HG03045 (cell line): ENCODE data around the gene PKP4.

ENCODE experiments used
- ATAC-seq: cut with Tn5 transposase; IDR thresholded peaks from one replicate; pipeline ENCODE4 v1.9.1; 2021; ENCODE audit warnings: mild to moderate bottlenecking, moderate library complexity; ENCODE audit not compliant: unreplicated experiment

Gene PKP4

GRCh38 chr2:158637357-158637756, 180.6 kb downstream of the PKP4 start:
- ATAC-seq = no peak

DNA sequence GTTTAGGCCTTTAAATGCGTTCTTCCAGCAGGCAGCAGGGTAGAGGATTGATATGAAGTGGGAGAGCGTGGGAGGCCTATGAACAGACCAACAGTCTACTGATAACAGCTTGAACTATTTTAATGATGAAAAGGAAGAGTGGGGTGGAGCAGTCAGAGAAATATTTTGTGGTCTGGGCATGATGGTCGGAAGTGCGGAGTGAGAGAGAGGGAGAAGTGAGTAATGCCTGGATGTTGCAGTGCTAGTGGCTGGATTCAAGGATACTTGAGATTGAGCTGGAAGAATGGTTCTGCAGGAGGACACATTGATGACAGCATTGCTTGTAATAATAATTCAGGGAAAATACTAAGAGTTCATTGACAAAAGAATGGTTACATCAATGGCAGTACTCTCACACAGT, 187.4 kb downstream of the PKP4 start:
- ATAC-seq = no peak

- no peak for ATAC-seq
Measured at GRCh38 chr2:158645299-158645698, 188.5 kb downstream of the PKP4 start.

- no peak for ATAC-seq
Measured at GRCh38 chr2:158647436-158648231, 190.9 kb downstream of the PKP4 start.

- ATAC-seq = no peak
Measured at GRCh38 chr2:158649846-158650245, 193.1 kb downstream of the PKP4 start.

DNA sequence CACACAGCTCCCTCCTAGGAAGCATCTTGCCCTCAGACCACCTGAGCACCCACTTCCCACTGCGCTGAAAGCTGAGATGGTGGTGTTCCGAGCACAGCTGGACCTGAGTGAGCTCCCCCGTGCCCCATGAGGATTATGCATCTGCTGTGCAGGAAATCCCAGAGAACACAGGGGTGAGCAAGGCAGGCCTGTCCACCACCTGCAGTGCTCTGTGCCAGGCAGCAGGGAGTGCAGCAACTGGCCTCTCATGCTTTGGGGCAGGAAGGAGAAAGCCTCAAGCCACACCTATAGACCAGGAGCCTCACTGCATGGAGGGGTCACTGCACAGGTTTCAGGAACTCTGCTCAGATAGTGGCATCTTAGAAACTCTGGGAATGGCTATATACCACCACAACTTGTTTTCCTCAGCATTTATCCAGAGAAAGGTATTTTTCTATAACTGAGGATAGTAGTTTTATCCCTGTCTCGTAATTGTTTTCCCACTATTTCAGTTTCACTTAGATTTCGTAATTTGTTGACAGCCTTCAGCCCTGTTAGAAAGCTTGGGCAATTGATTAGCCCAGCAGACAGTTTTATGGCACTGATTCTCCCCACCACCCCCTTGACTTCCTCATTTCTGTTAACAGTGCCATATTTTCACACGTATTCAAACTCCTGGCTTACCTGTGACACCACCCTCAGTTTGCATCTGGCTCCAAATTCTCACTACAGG, 194.1 kb downstream of the PKP4 start:
- no peak for ATAC-seq

DNA sequence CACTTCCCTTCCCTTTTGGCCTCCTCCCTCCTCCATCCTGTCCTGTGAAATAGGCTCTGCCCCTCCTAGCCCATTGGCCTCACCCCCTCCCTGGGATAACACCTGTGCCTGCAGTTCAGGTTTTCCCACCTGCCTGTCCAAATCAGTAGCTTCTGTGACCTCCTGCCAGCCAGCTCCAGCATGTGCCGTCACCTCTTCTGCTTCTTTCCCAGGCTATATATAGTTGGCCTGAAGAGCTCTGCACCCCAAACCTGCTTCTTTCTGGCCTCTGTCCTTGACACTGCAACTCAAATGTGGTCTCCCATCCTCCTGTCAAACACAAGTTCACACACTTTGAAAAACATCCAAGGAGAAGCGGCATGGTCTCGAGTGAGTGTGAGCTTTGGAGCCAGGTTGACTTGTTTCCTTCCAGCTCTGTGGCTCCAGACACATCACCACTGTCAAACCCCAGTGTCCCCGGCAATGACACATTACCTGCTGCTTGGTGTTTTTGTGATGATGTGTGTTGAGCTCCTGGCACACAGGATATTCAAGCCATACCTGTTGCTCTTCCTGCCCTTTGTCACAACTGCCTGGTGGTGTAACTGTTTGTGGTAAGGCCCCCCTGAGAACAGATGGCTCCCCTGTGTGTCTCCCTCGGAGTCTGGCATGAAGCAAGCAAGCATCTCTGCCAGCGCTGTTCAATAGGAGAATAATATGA, 194.8 kb downstream of the PKP4 start:
- no peak for ATAC-seq

DNA sequence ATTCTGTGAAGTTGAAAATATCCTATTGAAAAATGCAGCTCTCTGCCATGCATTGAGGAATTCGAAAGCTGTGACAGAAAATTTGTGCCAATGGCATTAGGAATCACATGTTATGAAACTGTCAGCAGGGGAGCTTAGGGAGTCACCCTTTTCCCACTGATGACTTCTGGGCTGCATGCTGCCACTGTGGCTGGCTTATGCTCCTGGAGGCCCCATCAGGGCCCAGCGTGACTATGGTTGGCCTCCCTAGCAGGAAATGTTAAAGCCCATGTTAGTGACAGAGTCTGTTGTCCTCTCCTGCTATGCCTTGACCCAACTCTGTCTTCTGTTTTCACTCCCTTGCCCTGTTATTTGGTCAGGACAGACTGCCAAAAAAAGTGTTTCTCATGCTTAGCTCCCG, 198.9 kb downstream of the PKP4 start:
- no peak for ATAC-seq

GRCh38 chr2:158656492-158657229, 199.9 kb downstream of the PKP4 start:
- ATAC-seq = no peak

DNA sequence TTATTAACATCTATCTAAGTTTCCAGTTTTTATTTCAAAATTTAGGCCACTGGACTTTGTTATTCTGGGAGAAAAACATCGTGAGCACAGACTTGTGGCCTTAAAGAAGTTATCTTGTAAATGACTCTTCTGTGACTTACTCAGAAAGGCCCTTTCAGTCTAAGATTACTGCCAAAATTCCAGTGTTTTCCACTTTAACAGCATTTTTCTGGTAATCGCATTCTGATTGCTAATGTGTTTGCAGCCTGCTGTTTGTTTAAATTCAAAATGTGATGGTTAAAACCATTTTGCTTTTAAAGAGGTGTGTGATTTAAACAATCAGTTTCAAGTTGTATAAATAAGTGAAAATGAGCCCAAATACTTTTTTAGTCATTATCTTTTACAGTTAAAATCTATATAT, 201.6 kb downstream of the PKP4 start:
- no peak for ATAC-seq

- no peak for ATAC-seq
Measured at GRCh38 chr2:158659483-158659882, 202.7 kb downstream of the PKP4 start.

DNA sequence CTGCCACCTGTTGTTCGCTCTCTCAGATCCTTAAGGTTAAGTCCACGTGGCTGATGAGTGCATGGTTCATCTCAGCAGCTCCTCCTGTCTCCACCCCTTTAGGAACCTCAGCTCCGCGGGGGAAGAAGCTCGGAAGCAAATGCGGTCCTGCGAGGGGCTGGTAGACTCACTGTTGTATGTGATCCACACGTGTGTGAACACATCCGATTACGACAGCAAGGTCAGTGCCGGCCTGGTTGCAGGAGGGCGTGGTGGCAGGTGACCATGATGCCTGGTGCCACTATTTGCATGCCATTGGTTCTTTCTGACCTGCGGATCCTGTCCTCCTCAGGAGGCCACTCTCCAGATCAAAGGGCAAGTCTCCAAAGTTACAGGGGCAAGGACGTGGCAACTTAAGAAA, 204.5 kb downstream of the PKP4 start:
- ATAC-seq = no peak

DNA sequence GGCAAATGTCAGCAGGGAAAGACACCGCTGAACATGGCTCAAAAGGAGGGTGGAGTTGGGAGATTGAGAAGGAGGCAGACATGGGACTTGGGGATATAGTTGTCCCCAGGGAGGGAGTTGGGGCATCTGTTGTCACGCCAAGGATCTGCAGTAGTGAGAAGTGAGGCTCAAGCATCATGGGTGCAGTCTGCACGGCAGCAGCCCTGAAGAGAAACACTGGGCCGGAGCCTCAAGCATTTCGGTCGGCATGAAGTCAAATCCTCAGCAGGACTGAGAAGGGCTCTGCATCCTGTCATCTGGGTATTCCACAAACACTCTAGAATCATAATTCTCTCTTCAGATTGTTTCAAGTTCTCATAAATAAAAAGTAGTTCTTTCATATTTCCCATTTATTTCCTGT, 205.7 kb downstream of the PKP4 start:
- ATAC-seq = no peak

DNA sequence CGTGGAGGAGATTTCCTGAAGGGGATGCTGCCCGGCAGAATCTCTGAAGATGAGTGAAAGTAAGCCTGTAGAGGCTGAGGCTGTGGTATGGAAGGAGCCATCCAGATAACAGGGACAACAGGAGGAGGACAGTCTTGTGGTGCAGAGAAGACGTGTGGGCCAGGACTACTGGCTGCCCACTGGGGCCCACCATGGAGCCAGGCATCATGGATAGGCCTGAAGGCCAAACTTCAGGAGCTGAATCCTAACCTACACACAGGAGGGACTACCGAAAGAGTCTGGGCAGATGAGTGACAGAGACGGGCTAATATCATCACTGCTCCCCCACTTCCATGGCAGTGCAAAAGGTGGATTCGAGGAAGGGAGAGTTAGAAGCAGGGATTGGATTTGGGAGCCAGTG, 207.0 kb downstream of the PKP4 start:
- ATAC-seq = no peak

GRCh38 chr2:158664987-158665386, 208.2 kb downstream of the PKP4 start:
- no peak for ATAC-seq

DNA sequence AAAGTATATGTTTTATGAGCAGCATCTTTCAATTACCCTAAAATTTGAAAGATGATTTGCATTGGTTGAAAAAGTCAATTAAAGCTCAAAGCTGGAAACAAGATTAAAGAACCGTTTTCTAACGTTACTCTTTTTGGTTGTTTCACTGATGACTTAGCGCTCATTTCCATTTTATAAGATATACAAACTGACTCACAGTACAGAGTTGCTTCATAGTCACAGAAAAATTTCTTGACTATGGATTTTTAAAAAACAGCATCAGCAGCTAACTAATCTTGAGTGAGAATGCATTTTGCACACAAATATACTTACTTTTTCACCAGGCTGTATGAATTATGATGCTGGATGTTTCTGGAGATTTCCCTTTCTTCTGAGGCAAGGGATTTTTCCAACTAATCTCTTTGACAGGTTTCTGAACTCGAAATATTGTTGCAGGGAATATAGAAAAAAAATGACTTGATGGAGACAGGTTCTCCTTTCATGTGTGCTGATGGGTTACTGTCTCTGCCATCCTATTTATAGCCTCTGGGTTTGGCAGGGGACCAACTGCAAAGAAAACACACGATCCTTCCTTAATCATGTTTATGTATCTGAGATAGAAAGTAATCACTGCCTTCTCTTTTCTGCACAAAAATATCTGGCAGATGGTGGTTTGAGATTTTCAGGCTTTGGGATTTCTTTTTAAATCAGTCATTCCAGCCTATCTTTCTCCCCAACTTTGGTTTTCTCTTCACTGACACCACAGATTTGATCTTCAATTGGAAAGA, 209.0 kb downstream of the PKP4 start:
- ATAC-seq = no peak

GRCh38 chr2:158666969-158667368, 210.2 kb downstream of the PKP4 start:
- ATAC-seq = no peak

- no peak for ATAC-seq
Measured at GRCh38 chr2:158667586-158667985, 210.8 kb downstream of the PKP4 start.

DNA sequence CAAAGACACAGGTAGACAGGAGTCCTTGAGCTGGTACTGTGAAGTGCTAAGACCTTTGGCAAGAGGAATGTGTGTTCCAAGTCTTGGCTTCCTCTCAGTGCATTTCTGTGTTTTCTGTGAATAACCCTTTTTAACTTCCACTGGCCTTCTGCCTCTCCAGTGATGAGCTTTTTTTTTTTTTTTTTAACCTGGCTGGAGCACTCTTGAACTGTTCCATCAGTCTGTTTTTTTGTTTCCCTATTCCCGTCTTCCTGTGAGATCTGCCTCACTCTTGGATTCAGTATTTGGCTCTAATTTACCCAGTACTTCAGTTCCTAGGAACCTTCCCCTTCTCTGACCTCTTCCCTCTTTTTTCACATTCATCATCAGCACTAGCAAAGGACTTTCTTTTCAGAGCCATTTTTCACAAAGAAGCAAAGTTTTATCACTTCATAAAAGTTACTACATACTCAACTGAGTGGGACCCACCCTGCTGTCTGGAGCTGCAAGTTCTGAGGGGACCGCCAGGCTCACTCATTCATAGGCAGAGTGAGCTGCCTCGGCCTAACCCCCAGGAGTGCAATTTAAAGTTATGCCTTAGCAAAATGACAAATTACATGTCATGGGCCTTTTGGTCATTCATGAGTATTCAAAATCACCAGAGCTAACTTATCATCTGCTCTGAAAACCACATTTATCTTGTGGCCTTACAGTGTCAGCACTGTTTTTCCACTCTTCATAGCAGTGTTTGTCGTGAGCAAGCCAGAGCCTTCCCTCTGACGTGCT, 211.4 kb downstream of the PKP4 start:
- no peak for ATAC-seq

- no peak for ATAC-seq
Measured at GRCh38 chr2:158670292-158670691, 213.5 kb downstream of the PKP4 start.
